Kidney (tissue), 14 donors: ENCODE measurements around the gene PTPN1. TPM values are rescaled to one million over a fixed set of nuclear protein-coding genes. Genes with fewer than 3 reads are reported as not detected.
A peak's percentile ranks its signal among the peaks of the same experiment; 100 is the strongest.

ENCODE experiments used
- DNase-seq, 5 donors: peaks; one replicate each; pipeline ENCODE4 v3.0.0-alpha.2; 2013 to 2020
- FAIRE-seq: peaks from 2 replicates; lab custom pipeline; 2012; peaks lifted over from hg19 to GRCh38; lab: Jason Lieb, UNC
- H3K27ac ChIP-seq, 2 donors: one replicate each; pipeline ENCODE4 v1.7.0; 2013; ENCODE audit warnings: low read depth in 2 of 2, low read length in 2 of 2, inconsistent platforms in 1 of 2
- H3K27me3 ChIP-seq: one replicate; pipeline ENCODE4 v1.7.1; 2013; ENCODE audit warnings: low read length, inconsistent platforms; ENCODE audit not compliant: control insufficient read depth, insufficient read depth
- H3K36me3 ChIP-seq, 3 donors: one replicate each; pipeline versions ENCODE4 v1.7.0 to v1.7.1; 2013; ENCODE audit warnings: low read length in 3 of 3, control low read depth in 1 of 3, inconsistent platforms in 1 of 3; ENCODE audit not compliant: insufficient read depth in 3 of 3, control insufficient read depth in 2 of 3
- H3K4me1 ChIP-seq, 3 donors: one replicate each; pipeline versions ENCODE4 v1.7.0 to v1.7.1; 2013; ENCODE audit warnings: low read length in 3 of 3, inconsistent platforms in 1 of 3, low read depth in 1 of 3; ENCODE audit not compliant: control insufficient read depth in 2 of 3, insufficient read depth in 2 of 3
- H3K4me3 ChIP-seq, 3 donors: one replicate each; pipeline versions ENCODE4 v1.7.0 to v1.8.1; 2013; ENCODE audit warnings: low read length in 3 of 3, control low read depth in 1 of 3, inconsistent platforms in 1 of 3
- H3K9ac ChIP-seq, 3 donors: one replicate each; pipeline versions ENCODE4 v1.7.0 to v1.7.1; 2013; ENCODE audit warnings: low read length in 3 of 3, control low read depth in 1 of 3, inconsistent platforms in 1 of 3
- H3K9me3 ChIP-seq, 3 donors: one replicate each; pipeline versions ENCODE4 v1.7.0 to v1.7.1; 2013; ENCODE audit warnings: low read length in 3 of 3, control low read depth in 1 of 3, inconsistent platforms in 1 of 3; ENCODE audit not compliant: control insufficient read depth in 2 of 3, insufficient read depth in 1 of 3
- CTCF ChIP-seq: IDR thresholded peaks from 3 replicates; pipeline ENCODE4 v1.5.1; 2012; ENCODE audit warnings: mild to moderate bottlenecking, moderate library complexity, borderline replicate concordance; ENCODE audit not compliant: insufficient read depth; ENCODE audit errors: extremely low read depth
- intact Hi-C: fragments of 100-400 bp; cut with DNase I; formaldehyde crosslinking; loops from one replicate; pipeline ENCODE4 v1.11.1; 2022
- polyA plus RNA-seq: library from polyadenylated mRNA; stranded (reverse); fragments of 350-450 nt; fragmentation: Illumina TruSeq; extraction: RNeasy Lipid Tissue Mini Kit (QIAGEN cat#74804); gene quantifications from one replicate; pipeline ENCODE4 v1.2.3, GENCODE V29; 2014; ENCODE audit warnings: low read depth, low replicate concordance; ENCODE audit not compliant: insufficient read depth
- total RNA-seq: library from RNA; stranded (reverse); fragmentation: NEBNext Ultra II Directional; extraction: Animal tissue kit (Norgen Biotek cat#: 25700); gene quantifications from one replicate; pipeline ENCODE4 v1.2.1, GENCODE V29; 2021
- donor health status: control.
- donor health status: control.
- donor health status: control.
- donor health status: control.
- donor health status: control.
- donor health status: DM: yes; HTN: yes; CAD: no.
- donor health status: Normal renal cell carcinoma (clear cell type).

PTPN1 gene
- total and polyA plus RNA-seq, 2 donors from 2014 or later, result 29.6 to 80.4 TPM

DNA sequence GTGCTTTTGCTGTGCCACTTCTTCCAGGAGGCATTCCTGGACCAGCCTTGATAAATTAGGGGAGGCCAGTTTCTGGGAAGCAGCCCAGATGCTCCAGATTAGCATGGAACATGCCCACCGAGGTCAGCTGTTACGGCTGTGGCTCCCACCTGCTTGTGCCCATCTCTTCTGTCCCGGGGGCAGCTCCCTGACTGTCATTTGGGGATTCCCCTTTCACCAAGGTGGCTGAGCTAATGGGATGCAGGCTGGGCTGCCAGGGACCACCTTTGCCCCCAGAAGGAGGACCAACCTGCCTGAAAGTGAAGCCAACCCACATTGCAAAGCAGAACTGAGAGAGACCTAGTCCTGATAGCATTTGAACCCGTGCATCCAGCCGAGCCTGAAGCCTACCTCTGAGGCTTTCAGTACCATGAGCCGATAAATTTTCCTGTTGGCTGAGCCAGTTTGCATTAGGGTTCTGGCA lies 85.3 kb downstream of the PTPN1 start:
- H3K4me3 ChIP-seq, result no peak overlapping the region
- no peak for TF ChIP-seq CTCF
- no peaks in the 10 kb centered on the region for H3K27me3 ChIP-seq
- peaks cover 0 to 20% (median 0%) of the 10 kb centered on the region in 3 donors for H3K4me1 ChIP-seq
- FAIRE-seq, result no peak
- intact Hi-C loops, result no loop called here
- H3K9ac ChIP-seq, result no peak overlapping the region
- H3K27ac ChIP-seq, result no peak overlapping the region
- H3K9me3 ChIP-seq, result no peaks in the 10 kb centered on the region
- DNase-seq, result peak in 1 of 5 donors; percentile 52
- H3K36me3 ChIP-seq, result no peaks in the 10 kb centered on the region

- Histone ChIP-seq H3K9ac (no peak overlapping the region), H3K36me3 (no peaks in the 10 kb centered on the region), H3K4me1 (peaks cover 0 to 20% (median 0%) of the 10 kb centered on the region in 3 donors), H3K27ac (no peak overlapping the region), H3K4me3 (no peak overlapping the region), H3K9me3 (no peaks in the 10 kb centered on the region), H3K27me3 (no peaks in the 10 kb centered on the region)
- FAIRE-seq (no peak), DNase-seq (peak in 2 of 5 donors; percentile 20 to 55)
- intact Hi-C loops, result no loop called here
- TF ChIP-seq CTCF, result no peak
Observed at GRCh38 chr20:50595988-50596693, 86.0 kb downstream of the PTPN1 start.

GRCh38 chr20:50596694-50597021 lies 86.5 kb downstream of the PTPN1 start:
- DNase-seq (peak in 1 of 5 donors; percentile 51), FAIRE-seq (no peak)
- no peak overlapping the region for H3K4me3 ChIP-seq
- H3K36me3 ChIP-seq, result no peaks in the 10 kb centered on the region
- H3K27me3 ChIP-seq, result no peaks in the 10 kb centered on the region
- no peak overlapping the region for H3K9ac ChIP-seq
- no peaks in the 10 kb centered on the region for H3K9me3 ChIP-seq
- intact Hi-C loops, result no loop called here
- H3K4me1 ChIP-seq, result peaks cover 0 to 20% (median 0%) of the 10 kb centered on the region in 3 donors
- no peak for TF ChIP-seq CTCF
- H3K27ac ChIP-seq, result no peak overlapping the region
